Measurements from ENCODE around the gene KLHL8. TPM values are rescaled to one million over a fixed set of nuclear protein-coding genes. Genes with fewer than 3 reads are reported as not detected.
A peak's percentile ranks its signal among the peaks of the same experiment; 100 is the strongest.
"Not testable (repeated sequence)": the region's sequence is repeated elsewhere in the genome, so short reads cannot be mapped to it uniquely, and the experiment has no call there.

Gene KLHL8
- total RNA-seq, 2 experiments from 2014 or later = 10.7 to 12.1 TPM

- H3K27me3 Mint-ChIP-seq (ENCODE audit: low read depth) = no peaks in the 10 kb centered on the region
- no peaks in the 10 kb centered on the region for H3K4me1 Mint-ChIP-seq (ENCODE audit: low read depth)
- no peak for DNase-seq
- H3K4me3 Mint-ChIP-seq = no peak overlapping the region
- H3K27ac Mint-ChIP-seq = no peak overlapping the region
- CTCF ChIA-PET = interaction anchor here (0.7 to 1.0 kb wide), 2 partner anchors 10 to 75 kb away, joined by 3 to 6 read pairs; no protein-coding TSS in a partner anchor
- no peaks in the 10 kb centered on the region for H3K9me3 Mint-ChIP-seq
- no peaks in the 10 kb centered on the region for H3K36me3 Mint-ChIP-seq (ENCODE audit: low read depth)
- intact Hi-C loops (cut with micrococcal nuclease) = no loop called here
Observed at GRCh38 chr4:87225936-87226335, 5.5 kb upstream of the KLHL8 start.

GRCh38 chr4:87224141-87224923 lies 3.9 kb upstream of the KLHL8 start:
- intact Hi-C loops (cut with micrococcal nuclease) = no loop called here
- CTCF ChIA-PET = interaction anchor here (0.6 to 1.5 kb wide), 4 partner anchors 10 to 74 kb away, joined by 3 read pairs; no protein-coding TSS in a partner anchor
- Mint-ChIP-seq H3K27me3 (ENCODE audit: low read depth) (no peaks in the 10 kb centered on the region), H3K9me3 (no peaks in the 10 kb centered on the region), H3K4me1 (ENCODE audit: low read depth) (no peaks in the 10 kb centered on the region), H3K36me3 (ENCODE audit: low read depth) (no peaks in the 10 kb centered on the region), H3K4me3 (no peak overlapping the region), H3K27ac (no peak overlapping the region)
- no peak for DNase-seq

- peak; percentile 67 for DNase-seq
- no peaks in the 10 kb centered on the region for H3K27me3 Mint-ChIP-seq (ENCODE audit: low read depth)
- H3K36me3 Mint-ChIP-seq (ENCODE audit: low read depth) = no peaks in the 10 kb centered on the region
- intact Hi-C loops (cut with micrococcal nuclease) = loop anchor here (1.0 to 2.0 kb wide), 9 partner anchors 10 to 1063 kb away; partner anchors contain the start of gene NUDT9
- no peaks in the 10 kb centered on the region for H3K9me3 Mint-ChIP-seq
- peaks cover 16% of the 10 kb centered on the region for H3K4me1 Mint-ChIP-seq (ENCODE audit: low read depth)
- H3K27ac Mint-ChIP-seq = peak overlapping the region; percentile 82
- H3K4me3 Mint-ChIP-seq = peak overlapping the region; percentile 84
- CTCF ChIA-PET = interaction anchor here (0.7 to 2.9 kb wide), 12 partner anchors 16 to 297 kb away, joined by 3 to 11 read pairs (median 4); partner anchors contain the start of gene AFF1
Observed at GRCh38 chr4:87219632-87220093, 755 bp downstream of the KLHL8 start.

GRCh38 chr4:87217235-87217763 lies 3.1 kb downstream of the KLHL8 start:
- H3K9me3 Mint-ChIP-seq; H3K27ac Mint-ChIP-seq; DNase-seq; intact Hi-C loops (cut with micrococcal nuclease); H3K4me3 Mint-ChIP-seq; H3K36me3 Mint-ChIP-seq (ENCODE audit: low read depth); H3K27me3 Mint-ChIP-seq (ENCODE audit: low read depth): not testable (repeated sequence)
- H3K4me1 Mint-ChIP-seq (ENCODE audit: low read depth) = peaks cover 18% of the 10 kb centered on the region
- CTCF ChIA-PET = interaction anchor here (0.6 kb wide), 1 partner anchor 37 kb away, joined by 3 read pairs; no protein-coding TSS in a partner anchor

- intact Hi-C loops (cut with micrococcal nuclease) = no loop called here
- Mint-ChIP-seq H3K4me3 (no peak overlapping the region), H3K27me3 (ENCODE audit: low read depth) (no peaks in the 10 kb centered on the region), H3K4me1 (ENCODE audit: low read depth) (peaks cover 22% of the 10 kb centered on the region), H3K9me3 (no peaks in the 10 kb centered on the region), H3K27ac (no peak overlapping the region), H3K36me3 (ENCODE audit: low read depth) (no peaks in the 10 kb centered on the region)
- DNase-seq = no peak
- CTCF ChIA-PET = no interaction called here
Observed at GRCh38 chr4:87216469-87216868, 3.9 kb downstream of the KLHL8 start.

- Mint-ChIP-seq H3K27ac (no peak overlapping the region), H3K4me3 (no peak overlapping the region), H3K27me3 (ENCODE audit: low read depth) (no peaks in the 10 kb centered on the region), H3K36me3 (ENCODE audit: low read depth) (no peaks in the 10 kb centered on the region), H3K9me3 (no peaks in the 10 kb centered on the region), H3K4me1 (ENCODE audit: low read depth) (peaks cover 31% of the 10 kb centered on the region)
- CTCF ChIA-PET = interaction anchor here (0.5 kb wide), 2 partner anchors 188 to 714 kb away, joined by 4 to 5 read pairs; no protein-coding TSS in a partner anchor
- intact Hi-C loops (cut with micrococcal nuclease) = no loop called here
- no peak for DNase-seq
Observed at GRCh38 chr4:87213421-87214075, 6.9 kb downstream of the KLHL8 start.

GRCh38 chr4:87211249-87211952 lies 9.0 kb downstream of the KLHL8 start:
- DNase-seq = no peak
- H3K4me3 Mint-ChIP-seq = no peak overlapping the region
- peaks cover 10% of the 10 kb centered on the region for H3K36me3 Mint-ChIP-seq (ENCODE audit: low read depth)
- no peaks in the 10 kb centered on the region for H3K27me3 Mint-ChIP-seq (ENCODE audit: low read depth)
- CTCF ChIA-PET = no interaction called here
- peaks cover 22% of the 10 kb centered on the region for H3K4me1 Mint-ChIP-seq (ENCODE audit: low read depth)
- intact Hi-C loops (cut with micrococcal nuclease) = no loop called here
- no peak overlapping the region for H3K27ac Mint-ChIP-seq
- H3K9me3 Mint-ChIP-seq = no peaks in the 10 kb centered on the region

GRCh38 chr4:87209696-87210095 lies 10.7 kb downstream of the KLHL8 start:
- CTCF ChIA-PET = interaction anchor here (1.4 kb wide), 1 partner anchor 13 kb away, joined by 3 read pairs; no protein-coding TSS in a partner anchor
- no peaks in the 10 kb centered on the region for H3K27me3 Mint-ChIP-seq (ENCODE audit: low read depth)
- H3K4me1 Mint-ChIP-seq (ENCODE audit: low read depth) = peaks cover 23% of the 10 kb centered on the region
- intact Hi-C loops (cut with micrococcal nuclease) = loop anchor here (1.0 kb wide), 1 partner anchor 11 kb away; the partner anchor contains the start of gene KLHL8
- no peaks in the 10 kb centered on the region for H3K9me3 Mint-ChIP-seq
- H3K4me3 Mint-ChIP-seq = peak overlapping the region; percentile 42
- peak; percentile 63 for DNase-seq
- H3K36me3 Mint-ChIP-seq (ENCODE audit: low read depth) = peaks cover 13% of the 10 kb centered on the region
- H3K27ac Mint-ChIP-seq = no peak overlapping the region

GRCh38 chr4:87209182-87209581 lies 11.2 kb downstream of the KLHL8 start:
- no peak for DNase-seq
- peaks cover 13% of the 10 kb centered on the region for H3K36me3 Mint-ChIP-seq (ENCODE audit: low read depth)
- H3K27me3 Mint-ChIP-seq (ENCODE audit: low read depth) = no peaks in the 10 kb centered on the region
- no peak overlapping the region for H3K4me3 Mint-ChIP-seq
- no peak overlapping the region for H3K27ac Mint-ChIP-seq
- CTCF ChIA-PET = no interaction called here
- intact Hi-C loops (cut with micrococcal nuclease) = loop anchor here (1.0 kb wide), 1 partner anchor 11 kb away; the partner anchor contains the start of gene KLHL8
- H3K9me3 Mint-ChIP-seq = no peaks in the 10 kb centered on the region
- peaks cover 23% of the 10 kb centered on the region for H3K4me1 Mint-ChIP-seq (ENCODE audit: low read depth)

- Mint-ChIP-seq H3K9me3 (peaks cover 9% of the 10 kb centered on the region), H3K27me3 (ENCODE audit: low read depth) (no peaks in the 10 kb centered on the region), H3K4me3 (no peak overlapping the region), H3K27ac (no peak overlapping the region), H3K4me1 (ENCODE audit: low read depth) (peaks cover 9% of the 10 kb centered on the region), H3K36me3 (ENCODE audit: low read depth) (peaks cover 23% of the 10 kb centered on the region)
- no peak for DNase-seq
- CTCF ChIA-PET = no interaction called here
- intact Hi-C loops (cut with micrococcal nuclease) = no loop called here
Observed at GRCh38 chr4:87204559-87204958, 15.9 kb downstream of the KLHL8 start.

- intact Hi-C loops (cut with micrococcal nuclease) = no loop called here
- DNase-seq = no peak
- CTCF ChIA-PET = no interaction called here
- Mint-ChIP-seq H3K27ac (no peak overlapping the region), H3K36me3 (ENCODE audit: low read depth) (peaks cover 5% of the 10 kb centered on the region), H3K27me3 (ENCODE audit: low read depth) (no peaks in the 10 kb centered on the region), H3K4me3 (no peak overlapping the region), H3K4me1 (ENCODE audit: low read depth) (peaks cover 27% of the 10 kb centered on the region), H3K9me3 (no peaks in the 10 kb centered on the region)
Observed at GRCh38 chr4:87196927-87197326, 23.5 kb downstream of the KLHL8 start.

- CTCF ChIA-PET = no interaction called here
- H3K4me3 Mint-ChIP-seq = no peak overlapping the region
- no peak overlapping the region for H3K27ac Mint-ChIP-seq
- H3K27me3 Mint-ChIP-seq (ENCODE audit: low read depth) = no peaks in the 10 kb centered on the region
- H3K4me1 Mint-ChIP-seq (ENCODE audit: low read depth) = peaks cover 25% of the 10 kb centered on the region
- no peak for DNase-seq
- peaks cover 8% of the 10 kb centered on the region for H3K36me3 Mint-ChIP-seq (ENCODE audit: low read depth)
- no peaks in the 10 kb centered on the region for H3K9me3 Mint-ChIP-seq
- intact Hi-C loops (cut with micrococcal nuclease) = no loop called here
Observed at GRCh38 chr4:87196146-87196545, 24.3 kb downstream of the KLHL8 start.
